ENCODE measurements around the gene GPR155.

DNA sequence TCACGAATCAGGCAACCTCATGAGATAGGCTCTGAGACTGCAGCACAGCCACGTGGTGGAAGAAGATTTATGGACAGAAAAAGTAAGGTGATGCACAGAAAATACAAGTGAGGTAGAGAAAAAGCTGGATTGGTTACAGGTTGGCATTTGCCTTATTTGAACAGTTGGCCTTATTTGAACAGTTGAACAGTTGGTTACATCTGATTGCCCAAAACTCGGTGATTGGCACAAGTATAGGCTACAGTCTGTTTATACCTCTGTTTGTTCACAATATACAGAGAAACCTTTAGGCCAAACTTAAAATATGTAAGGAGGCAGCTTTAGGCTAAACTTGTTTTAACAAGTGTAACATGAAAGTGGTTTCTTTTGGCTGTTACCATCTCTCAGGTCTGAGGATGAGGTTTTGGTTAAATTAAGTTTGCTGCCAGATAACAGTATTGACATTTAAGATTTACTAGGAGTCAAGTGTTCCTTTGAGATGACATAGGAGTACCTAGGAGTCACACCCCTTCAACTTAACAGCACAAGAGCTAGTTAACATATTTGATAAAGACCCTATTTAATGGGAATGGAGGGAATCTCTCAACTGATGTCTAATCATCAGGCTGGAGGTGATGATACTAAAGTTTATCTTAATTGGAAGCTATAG lies 16.5 kb upstream of the GPR155 start:
- TF ChIP-seq POLR2A (IDR thresholded peaks at IDR 0.05) (no peak), EP300 (IDR thresholded peaks at IDR 0.05) (no peak), POLR2AphosphoS5 (IDR thresholded peaks at IDR 0.05) (no peak)
- TF ChIP-seq, protein P1, sequence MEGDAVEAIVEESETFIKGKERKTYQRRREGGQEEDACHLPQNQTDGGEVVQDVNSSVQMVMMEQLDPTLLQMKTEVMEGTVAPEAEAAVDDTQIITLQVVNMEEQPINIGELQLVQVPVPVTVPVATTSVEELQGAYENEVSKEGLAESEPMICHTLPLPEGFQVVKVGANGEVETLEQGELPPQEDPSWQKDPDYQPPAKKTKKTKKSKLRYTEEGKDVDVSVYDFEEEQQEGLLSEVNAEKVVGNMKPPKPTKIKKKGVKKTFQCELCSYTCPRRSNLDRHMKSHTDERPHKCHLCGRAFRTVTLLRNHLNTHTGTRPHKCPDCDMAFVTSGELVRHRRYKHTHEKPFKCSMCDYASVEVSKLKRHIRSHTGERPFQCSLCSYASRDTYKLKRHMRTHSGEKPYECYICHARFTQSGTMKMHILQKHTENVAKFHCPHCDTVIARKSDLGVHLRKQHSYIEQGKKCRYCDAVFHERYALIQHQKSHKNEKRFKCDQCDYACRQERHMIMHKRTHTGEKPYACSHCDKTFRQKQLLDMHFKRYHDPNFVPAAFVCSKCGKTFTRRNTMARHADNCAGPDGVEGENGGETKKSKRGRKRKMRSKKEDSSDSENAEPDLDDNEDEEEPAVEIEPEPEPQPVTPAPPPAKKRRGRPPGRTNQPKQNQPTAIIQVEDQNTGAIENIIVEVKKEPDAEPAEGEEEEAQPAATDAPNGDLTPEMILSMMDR (IDR thresholded peaks at IDR 0.05) = no peak
